A673 (cell line): ENCODE data around the gene BABAM2. TPM values are rescaled to one million over a fixed set of nuclear protein-coding genes. Genes with fewer than 3 reads are reported as not detected.

Experiments
- BruUV-seq: library from RNA; stranded (reverse); fragments of 400-500 nt; replicated peaks from 2 replicates; lab custom pipeline; 2021; lab: Mats Ljungman, UMichigan
- CTCF ChIA-PET: fragments of 300-600 bp; sonication (Branson Sonifier 250); formaldehyde crosslinking; loops from one replicate; lab custom pipeline; 2022; ENCODE audit warnings: antibody characterized with exemption; lab: Charles Lee
- POLR2A ChIA-PET: fragments of 300-600 bp; sonication (Branson Sonifier 250); formaldehyde crosslinking; loops from one replicate; lab custom pipeline; 2022; ENCODE audit warnings: antibody characterized with exemption; ENCODE audit not compliant: low non-redundant PET; lab: Charles Lee
- DNase-seq: peaks from one replicate; pipeline ENCODE4 v3.0.0-alpha.2; 2015; ENCODE audit warnings: low spot score
- H3K27ac ChIP-seq: fragments of 200-600 bp; sonication (generic); 2 replicates; pipeline ENCODE4 v1.5.1; 2016; ENCODE audit warnings: mixed run types, low read depth, mild to moderate bottlenecking, mixed read lengths, antibody characterized with exemption, low read length; ENCODE audit not compliant: poor library complexity, severe bottlenecking
- H3K27me3 ChIP-seq: fragments of 200-600 bp; sonication (generic); replicated peaks from 2 replicates; pipeline ENCODE4 v1.6.1; 2017; ENCODE audit warnings: mixed run types, low read depth, mild to moderate bottlenecking, mixed read lengths, antibody characterized with exemption, low read length; ENCODE audit not compliant: insufficient read depth, poor library complexity
- H3K36me3 ChIP-seq: fragments of 200-600 bp; sonication (generic); 2 replicates; pipeline ENCODE4 v1.6.1; 2016; ENCODE audit warnings: mixed run types, mild to moderate bottlenecking, mixed read lengths, antibody characterized with exemption, low read length; ENCODE audit not compliant: insufficient read depth, poor library complexity, severe bottlenecking
- H3K4me1 ChIP-seq: fragments of 200-600 bp; sonication (generic); 2 replicates; pipeline ENCODE4 v1.6.1; 2017; ENCODE audit warnings: mixed run types, mild to moderate bottlenecking, mixed read lengths, antibody characterized with exemption, low read length; ENCODE audit not compliant: insufficient read depth, poor library complexity, severe bottlenecking
- H3K4me3 ChIP-seq: fragments of 200-600 bp; sonication (generic); 2 replicates; pipeline ENCODE4 v1.5.1; 2016; ENCODE audit warnings: low read depth, mixed run types, mild to moderate bottlenecking, mixed read lengths, low read length; ENCODE audit not compliant: poor library complexity, severe bottlenecking
- H3K9me3 ChIP-seq: fragments of 200-600 bp; sonication (generic); 2 replicates; pipeline ENCODE4 v1.6.1; 2016; ENCODE audit warnings: mixed run types, low read depth, mild to moderate bottlenecking, mixed read lengths, antibody characterized with exemption, low read length; ENCODE audit not compliant: poor library complexity, severe bottlenecking
- EZH2 ChIP-seq: fragments of 200-600 bp; sonication (generic); IDR thresholded peaks from 2 replicates; pipeline ENCODE4 v1.6.1; 2017; ENCODE audit warnings: borderline replicate concordance, low read depth, mild to moderate bottlenecking, mixed read lengths, antibody characterized with exemption, low read length; ENCODE audit not compliant: poor library complexity, severe bottlenecking
- intact Hi-C: fragments of 100-400 bp; cut with micrococcal nuclease; formaldehyde crosslinking; loops from one replicate; pipeline ENCODE4 v1.10.0; 2022; ENCODE audit not compliant: unreplicated experiment
- total RNA-seq: library from RNA; stranded (reverse); gene quantifications from 2 replicates; pipeline ENCODE4 v1.2.3, GENCODE V29; 2021
- TF ChIP-seq, protein P1 (sequence below): fragments of 300-800, 200-600 bp; sonication (generic); conservative IDR thresholded peaks from 2 replicates; pipeline ENCODE4 v1.5.1; 2017; ENCODE audit warnings: low read depth, mild to moderate bottlenecking, antibody characterized with exemption, low read length, moderate library complexity, mixed read lengths

The BABAM2 gene
- total RNA-seq, 1 experiment from 2014 or later = 21.8 TPM

DNA sequence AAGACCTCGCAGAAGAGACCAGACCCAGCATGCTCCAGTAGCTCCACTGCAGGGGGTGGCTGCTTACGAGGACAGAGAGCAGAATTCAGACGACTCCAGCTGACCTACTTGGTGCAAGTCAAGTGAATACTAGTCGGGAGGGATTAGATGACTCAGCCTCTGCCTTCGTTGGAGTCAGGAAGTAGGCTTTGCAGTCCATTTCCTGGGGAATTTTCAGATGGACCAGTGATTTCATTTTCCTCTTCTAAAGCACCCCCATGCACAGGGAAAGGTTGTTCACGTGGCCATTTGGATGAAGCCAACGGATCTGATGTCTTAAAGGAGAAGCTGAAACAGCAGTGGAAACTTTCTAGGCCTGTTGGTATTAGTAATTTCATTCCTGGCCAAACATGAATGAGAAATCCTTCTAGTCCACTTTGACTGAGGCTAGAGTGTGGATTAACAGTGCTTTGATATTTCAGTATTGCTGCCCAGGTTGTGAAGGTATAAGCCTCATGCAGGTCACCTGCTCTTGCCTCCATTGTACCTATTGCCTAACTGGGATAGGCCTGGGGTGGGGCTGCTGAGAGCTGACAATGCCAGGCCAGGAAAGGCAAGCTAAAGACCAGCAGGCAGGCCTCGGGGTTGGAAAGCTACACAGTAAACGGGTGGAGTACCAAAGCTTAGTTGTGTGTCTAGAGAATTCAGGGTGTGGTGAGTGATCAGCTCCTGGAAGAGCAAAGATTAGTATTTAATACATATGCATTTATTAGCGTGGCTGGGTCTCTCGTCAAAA, 384.6 kb downstream of the BABAM2 start:
- no peaks in the 10 kb centered on the region for H3K27me3 ChIP-seq
- H3K4me1 ChIP-seq = peaks cover 43% of the 10 kb centered on the region
- ChIA-PET POLR2A (interaction anchor here (0.5 kb wide), 1 partner anchor 212 kb away, joined by 3 read pairs; no protein-coding TSS in a partner anchor), CTCF (no interaction called here)
- no peaks in the 10 kb centered on the region for H3K36me3 ChIP-seq
- intact Hi-C loops = loop anchor here (5.0 kb wide), 1 partner anchor 117 kb away; the partner anchor contains the start of gene FOSL2
- DNase-seq = peak; percentile 97
- no peaks in the 10 kb centered on the region for H3K9me3 ChIP-seq
- no peak for TF ChIP-seq EZH2
- TF ChIP-seq, protein P1, sequence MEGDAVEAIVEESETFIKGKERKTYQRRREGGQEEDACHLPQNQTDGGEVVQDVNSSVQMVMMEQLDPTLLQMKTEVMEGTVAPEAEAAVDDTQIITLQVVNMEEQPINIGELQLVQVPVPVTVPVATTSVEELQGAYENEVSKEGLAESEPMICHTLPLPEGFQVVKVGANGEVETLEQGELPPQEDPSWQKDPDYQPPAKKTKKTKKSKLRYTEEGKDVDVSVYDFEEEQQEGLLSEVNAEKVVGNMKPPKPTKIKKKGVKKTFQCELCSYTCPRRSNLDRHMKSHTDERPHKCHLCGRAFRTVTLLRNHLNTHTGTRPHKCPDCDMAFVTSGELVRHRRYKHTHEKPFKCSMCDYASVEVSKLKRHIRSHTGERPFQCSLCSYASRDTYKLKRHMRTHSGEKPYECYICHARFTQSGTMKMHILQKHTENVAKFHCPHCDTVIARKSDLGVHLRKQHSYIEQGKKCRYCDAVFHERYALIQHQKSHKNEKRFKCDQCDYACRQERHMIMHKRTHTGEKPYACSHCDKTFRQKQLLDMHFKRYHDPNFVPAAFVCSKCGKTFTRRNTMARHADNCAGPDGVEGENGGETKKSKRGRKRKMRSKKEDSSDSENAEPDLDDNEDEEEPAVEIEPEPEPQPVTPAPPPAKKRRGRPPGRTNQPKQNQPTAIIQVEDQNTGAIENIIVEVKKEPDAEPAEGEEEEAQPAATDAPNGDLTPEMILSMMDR = no peak
- BruUV-seq = TSS peak; percentile 83
- peak overlapping the region; percentile 81 for H3K27ac ChIP-seq
- H3K4me3 ChIP-seq = no peak overlapping the region

DNA sequence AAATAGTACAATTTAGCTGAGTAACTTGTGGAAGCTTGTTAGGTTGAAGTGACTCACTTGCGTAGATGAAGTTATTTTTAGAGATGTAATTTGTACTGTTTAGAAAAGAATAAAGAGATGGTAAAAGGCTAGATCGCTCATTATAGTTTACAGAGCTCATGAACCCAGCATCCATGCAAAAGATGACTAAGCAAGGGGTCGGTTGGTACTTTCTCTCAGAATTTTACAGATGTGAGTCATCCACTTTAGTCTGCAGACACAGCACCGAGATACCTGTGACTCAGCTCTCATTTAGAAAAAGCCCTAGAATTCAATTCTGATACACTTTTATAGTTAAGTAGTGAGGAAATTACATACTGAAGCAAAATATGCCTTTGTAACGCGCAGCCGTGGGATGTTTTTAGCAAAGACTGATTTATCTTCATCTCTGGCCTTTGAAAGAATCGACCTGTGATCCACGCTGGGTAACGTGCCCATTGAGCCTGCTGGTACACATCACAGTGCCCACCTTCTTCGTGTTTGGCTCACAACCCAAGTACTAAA, 385.6 kb downstream of the BABAM2 start:
- TF ChIP-seq, protein P1 = no peak
- no peak for TF ChIP-seq EZH2
- Histone ChIP-seq H3K36me3 (no peaks in the 10 kb centered on the region), H3K4me3 (no peak overlapping the region), H3K4me1 (peaks cover 41% of the 10 kb centered on the region), H3K27ac (peak overlapping the region; percentile 81), H3K9me3 (no peaks in the 10 kb centered on the region), H3K27me3 (no peaks in the 10 kb centered on the region)
- DNase-seq = peak; percentile 82
- no TSS peak for BruUV-seq
- intact Hi-C loops = loop anchor here (5.0 kb wide), 1 partner anchor 116 kb away; the partner anchor contains the start of gene FOSL2
- CTCF ChIA-PET = no interaction called here
- POLR2A ChIA-PET = no interaction called here

DNA sequence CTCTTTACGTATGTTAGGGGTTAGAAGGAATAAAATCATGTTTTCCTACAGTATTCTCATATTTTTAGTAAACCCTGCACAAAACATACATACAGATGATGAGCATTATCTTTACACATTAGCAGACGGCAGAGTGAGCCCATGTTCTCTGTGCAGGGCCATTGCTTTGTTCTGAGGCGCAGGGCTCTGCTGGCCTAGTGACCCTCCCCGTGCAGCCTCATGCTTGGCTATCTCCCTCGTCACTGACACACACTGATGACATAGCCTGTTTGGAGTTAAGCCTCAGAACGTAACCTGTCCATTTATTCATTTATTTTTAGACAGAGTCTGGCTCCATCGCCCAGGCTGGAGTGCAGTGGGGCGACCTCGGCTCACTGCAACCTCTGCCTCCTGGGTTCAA, 386.3 kb downstream of the BABAM2 start:
- Histone ChIP-seq H3K4me1 (peaks cover 35% of the 10 kb centered on the region), H3K36me3 (no peaks in the 10 kb centered on the region), H3K27me3 (no peaks in the 10 kb centered on the region), H3K9me3 (no peaks in the 10 kb centered on the region), H3K27ac (peak overlapping the region; percentile 81), H3K4me3 (no peak overlapping the region)
- ChIA-PET CTCF (no interaction called here), POLR2A (no interaction called here)
- TF ChIP-seq, protein P1 = no peak
- no peak for TF ChIP-seq EZH2
- no peak for DNase-seq
- no TSS peak for BruUV-seq
- intact Hi-C loops = loop anchor here (5.0 kb wide), 1 partner anchor 115 kb away; the partner anchor contains the start of gene FOSL2
